Endothelial cell of umbilical vein (primary cell): ENCODE results near the gene KLHL25.

ENCODE experiments used
- CTCF ChIP-seq, 2 donors: IDR thresholded peaks; 1 replicate in 1 of 2; 2 replicates in 1 of 2; pipeline ENCODE4 v1.5.1; 2011; ENCODE audit warnings: low read length in 2 of 2, mild to moderate bottlenecking in 2 of 2, moderate library complexity in 2 of 2, control low read depth in 1 of 2, inconsistent platforms in 1 of 2, low read depth in 1 of 2; ENCODE audit not compliant: insufficient read depth in 1 of 2; ENCODE audit errors: extremely low read depth in 1 of 2
- FOS ChIP-seq: IDR thresholded peaks from 2 replicates; pipeline ENCODE4 v1.6.1; 2011; ENCODE audit warnings: mild to moderate bottlenecking, low read length, moderate library complexity, borderline replicate concordance; ENCODE audit not compliant: insufficient read depth
- MYC ChIP-seq: IDR thresholded peaks from one replicate; pipeline ENCODE4 v1.6.1; 2011; ENCODE audit warnings: mild to moderate bottlenecking, low read depth, low read length
- POLR2A ChIP-seq: IDR thresholded peaks from 2 replicates; pipeline ENCODE4 v1.6.1; 2012; ENCODE audit warnings: low read depth, mild to moderate bottlenecking, control low read depth, low read length
- POLR2AphosphoS5 ChIP-seq: IDR thresholded peaks from 2 replicates; pipeline ENCODE4 v1.6.1; 2012; ENCODE audit warnings: low read depth, mild to moderate bottlenecking, control low read depth, low read length, moderate library complexity; ENCODE audit not compliant: insufficient read depth

- no peak for TF ChIP-seq MYC
- no peak for TF ChIP-seq FOS
- TF ChIP-seq CTCF (IDR thresholded peaks at IDR 0.05; ENCODE audit: extremely low read depth in 1 of 2, insufficient read depth in 1 of 2, low read depth in 1 of 2, low read length in 2 of 2) = no peak
- no peak for TF ChIP-seq POLR2A
- no peak for TF ChIP-seq POLR2AphosphoS5
Observed at GRCh38 chr15:85769182-85769900, 25.4 kb downstream of the KLHL25 start.
